Measurements from ENCODE around the gene FOXN3.
A peak's percentile ranks its signal among the peaks of the same experiment; 100 is the strongest.

DNA sequence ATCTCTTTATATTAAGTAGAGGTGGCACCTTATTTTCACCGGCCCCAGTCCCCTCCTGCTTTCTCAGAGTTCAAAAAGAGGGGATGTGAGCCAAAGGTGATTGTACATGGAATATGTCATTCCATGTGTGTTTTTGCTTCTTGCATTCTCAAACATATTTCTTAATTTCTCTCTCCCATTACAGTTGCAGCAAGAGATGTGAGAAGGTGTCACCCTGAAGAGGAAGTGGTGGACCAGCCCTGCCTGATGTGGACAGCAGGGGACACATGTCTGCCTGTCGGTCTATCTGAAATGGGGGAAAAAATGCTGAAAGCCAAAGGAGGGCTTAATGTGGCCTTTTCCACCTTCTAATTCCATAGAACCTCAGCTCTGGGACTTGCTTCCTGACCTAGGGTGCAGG, 1.9 kb upstream of the FOXN3 start:
- TF ChIP-seq POLR2A (IDR thresholded peaks at IDR 0.05) (no peak), CTCF (IDR thresholded peaks at IDR 0.05) (peak in 1 of 5 experiments; percentile 12)
